Endothelial cell of umbilical vein (primary cell): ENCODE results near the gene HOXA9. TPM values are rescaled to one million over a fixed set of nuclear protein-coding genes. Genes with fewer than 3 reads are reported as not detected.
A peak's percentile ranks its signal among the peaks of the same experiment; 100 is the strongest.

ENCODE experiments used
- BruUV-seq: library from RNA; stranded (reverse); fragments of 400-500 nt; replicated peaks from 2 replicates; lab custom pipeline; 2021; lab: Mats Ljungman, UMichigan
- CTCF ChIA-PET: fragments of 300-600, 350-600 bp; sonication (Branson Sonifier 250); formaldehyde crosslinking; loops from one replicate; lab custom pipeline; 2021; ENCODE audit warnings: antibody characterized with exemption, inconsistent platforms; lab: Charles Lee
- POLR2A ChIA-PET: fragments of 300-600, 350-600 bp; sonication (Branson Sonifier 250); formaldehyde crosslinking; loops from one replicate; lab custom pipeline; 2021; ENCODE audit warnings: antibody characterized with exemption, inconsistent platforms; lab: Charles Lee
- DNase-seq: peaks from one replicate; pipeline ENCODE4 v3.0.0-alpha.2; 2011; ENCODE audit warnings: low read depth, low spot score
- FAIRE-seq: peaks from 2 replicates; lab custom pipeline; 2011; peaks lifted over from hg19 to GRCh38; lab: Jason Lieb, UNC
- H2AFZ ChIP-seq: 2 replicates; pipeline ENCODE4 v1.6.0; 2012; ENCODE audit warnings: low read depth, low read length, control low read depth, inconsistent platforms
- H3K27ac ChIP-seq: 2 replicates; pipeline ENCODE4 v1.5.1; 2011; ENCODE audit warnings: low read depth, mild to moderate bottlenecking, control low read depth, low read length, moderate library complexity; ENCODE audit not compliant: insufficient read depth
- H3K27me3 ChIP-seq, 2 experiments: 2 replicates each; pipeline versions ENCODE4 v1.6.0 to v1.6.1; 2011; ENCODE audit warnings: low read length in 2 of 2, mixed read lengths in 1 of 2; ENCODE audit not compliant: control insufficient read depth in 2 of 2, insufficient read depth in 2 of 2
- H3K36me3 ChIP-seq, 2 experiments: 2 replicates in 1 of 2; 3 replicates in 1 of 2; pipeline ENCODE4 v1.5.1; 2011; ENCODE audit warnings: low read length in 2 of 2, mild to moderate bottlenecking in 1 of 2, moderate library complexity in 1 of 2; ENCODE audit not compliant: control insufficient read depth in 2 of 2, insufficient read depth in 2 of 2; ENCODE audit errors: extremely low read depth in 1 of 2
- H3K4me1 ChIP-seq: 3 replicates; pipeline ENCODE4 v1.5.1; 2011; ENCODE audit warnings: mild to moderate bottlenecking, low read length; ENCODE audit not compliant: control insufficient read depth, insufficient read depth; ENCODE audit errors: extremely low read depth
- H3K4me2 ChIP-seq: 2 replicates; pipeline ENCODE4 v1.6.1; 2011; ENCODE audit warnings: low read length, control low read depth, mixed read lengths; ENCODE audit not compliant: insufficient read depth
- H3K4me3 ChIP-seq, 3 experiments: fragments of 200-600 bp in 1 of 3; sonication (generic), shearing (Covaris generic) in 1 of 3; replicated peaks in 1 of 3; 2 replicates each; pipeline ENCODE4 v1.5.1; 2011 to 2016; ENCODE audit warnings: control low read depth in 3 of 3, low read length in 3 of 3, mild to moderate bottlenecking in 2 of 3, inconsistent platforms in 1 of 3, low read depth in 1 of 3, moderate library complexity in 1 of 3; ENCODE audit not compliant: insufficient read depth in 1 of 3
- H3K79me2 ChIP-seq: 2 replicates; pipeline ENCODE4 v1.6.0; 2012; ENCODE audit warnings: low read length, inconsistent platforms; ENCODE audit not compliant: control insufficient read depth, insufficient read depth
- H3K9ac ChIP-seq: replicated peaks from 2 replicates; pipeline ENCODE3; 2011; ENCODE audit warnings: low read length, control low read depth; ENCODE audit not compliant: insufficient read depth; ENCODE audit errors: extremely low read depth
- H3K9me1 ChIP-seq: replicated peaks from 3 replicates; pipeline ENCODE4 v1.6.0; 2011; ENCODE audit warnings: mild to moderate bottlenecking, low read length; ENCODE audit not compliant: control insufficient read depth, insufficient read depth; ENCODE audit errors: extremely low read depth
- H3K9me3 ChIP-seq: replicated peaks from 2 replicates; pipeline ENCODE4 v1.5.1; 2012; ENCODE audit warnings: low read length, inconsistent platforms; ENCODE audit not compliant: control insufficient read depth, insufficient read depth
- H4K20me1 ChIP-seq: replicated peaks from 2 replicates; pipeline ENCODE3; 2011; ENCODE audit warnings: mild to moderate bottlenecking, low read length; ENCODE audit not compliant: control insufficient read depth, insufficient read depth; ENCODE audit errors: extremely low read depth
- EZH2 ChIP-seq: IDR thresholded peaks from 2 replicates; pipeline ENCODE4 v1.6.1; 2012; ENCODE audit warnings: borderline replicate concordance, low read depth, mild to moderate bottlenecking, moderate library complexity, low read length, inconsistent platforms; ENCODE audit not compliant: severe bottlenecking
- JUN ChIP-seq: IDR thresholded peaks from 2 replicates; pipeline ENCODE4 v1.6.1; 2011; ENCODE audit warnings: borderline replicate concordance, low read depth; ENCODE audit not compliant: insufficient read length, insufficient read depth
- MYC ChIP-seq: IDR thresholded peaks from one replicate; pipeline ENCODE4 v1.6.1; 2011; ENCODE audit warnings: mild to moderate bottlenecking, low read depth, low read length
- POLR2A ChIP-seq: IDR thresholded peaks from 2 replicates; pipeline ENCODE4 v1.6.1; 2012; ENCODE audit warnings: low read depth, mild to moderate bottlenecking, control low read depth, low read length
- dilution Hi-C: fragments of 300-500 bp; cut with MboI; formaldehyde crosslinking; loops from one replicate; pipeline ENCODE4 v1.15.0; 2019; ENCODE audit warnings: low sequenced_read_pairs; ENCODE audit not compliant: extremely low pct_ligation_motif_present
- intact Hi-C: fragments of 100-400 bp; cut with micrococcal nuclease; formaldehyde crosslinking; loops from one replicate; pipeline ENCODE4 v1.10.0; 2022
- polyA plus RNA-seq, 4 experiments: library from polyadenylated mRNA; depleted of rRNA in 3 of 4; stranded (reverse) in 3 of 4; unstranded in 1 of 4; fragments of >200 nt; gene quantifications; 2 replicates each; pipeline versions ENCODE4 v1.2.1 to v1.2.3, GENCODE V29; 2011 to 2012; ENCODE audit warnings: missing spikeins in 1 of 4
- total RNA-seq: library from RNA; stranded (reverse); gene quantifications from 2 replicates; pipeline ENCODE4 v1.2.3, GENCODE V29; 2021
- TF ChIP-seq, protein P1 (sequence below), 2 donors: IDR thresholded peaks; 1 replicate in 1 of 2; 2 replicates in 1 of 2; pipeline ENCODE4 v1.5.1; 2011; ENCODE audit warnings: low read length in 2 of 2, mild to moderate bottlenecking in 2 of 2, moderate library complexity in 2 of 2, control low read depth in 1 of 2, inconsistent platforms in 1 of 2, low read depth in 1 of 2; ENCODE audit not compliant: insufficient read depth in 1 of 2; ENCODE audit errors: extremely low read depth in 1 of 2

Gene HOXA9
- total and polyA plus RNA-seq, 2 donors (not counting 3 experiments of a cell fraction or from before 2014, with no cell fraction given), result 47.2 to 61.6 TPM

DNA sequence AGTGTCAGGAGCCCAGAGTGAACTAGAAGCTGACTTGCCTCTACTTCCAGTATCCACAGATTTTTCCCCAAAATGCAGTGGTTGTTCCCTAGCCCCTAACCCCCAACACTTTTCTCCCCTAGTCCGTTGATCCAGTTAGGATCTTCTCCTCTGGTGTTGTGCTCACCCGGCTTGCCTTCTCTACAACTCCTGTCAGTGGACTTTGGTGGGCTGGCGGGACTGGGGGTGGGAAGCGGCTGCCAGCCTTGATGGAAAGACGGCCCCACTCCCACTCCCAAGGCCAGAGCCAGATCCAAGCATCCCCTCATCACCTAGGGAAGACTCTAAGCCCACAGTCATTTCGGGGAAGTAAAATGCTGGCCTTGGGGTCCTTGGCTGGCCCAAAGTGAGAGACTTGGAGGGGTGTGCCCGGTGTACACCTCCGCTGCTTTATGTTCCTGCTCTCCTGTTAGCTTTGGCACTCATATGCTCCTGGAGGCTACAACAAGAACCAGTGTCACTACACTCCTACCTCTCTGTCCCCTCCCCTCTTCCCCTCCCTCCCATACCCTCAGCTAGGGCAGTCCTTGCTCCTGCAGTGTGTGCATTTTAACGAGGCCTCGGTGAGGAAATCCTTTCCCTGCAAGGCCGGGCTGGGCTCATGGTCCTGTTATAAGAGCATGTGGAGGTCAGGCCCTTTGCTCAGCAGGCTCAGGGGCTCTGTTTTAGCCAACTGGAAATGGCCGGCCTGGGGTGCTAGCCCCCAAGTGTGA lies 9.7 kb upstream of the HOXA9 start:
- Histone ChIP-seq H3K4me1 (peaks cover 61% of the 10 kb centered on the region), H3K27ac (peak overlapping the region; percentile 96), H3K9me3 (no peaks in the 10 kb centered on the region), H3K27me3 (no peaks in the 10 kb centered on the region), H3K4me3 (peak overlapping the region in 2 of 3 experiments; percentile 34 to 94), H3K9ac (peak overlapping the region; percentile 95), H2AFZ (no peak overlapping the region), H4K20me1 (no peaks in the 10 kb centered on the region), H3K9me1 (no peaks in the 10 kb centered on the region), H3K4me2 (peak overlapping the region; percentile 98), H3K36me3 (no peaks in the 10 kb centered on the region), H3K79me2 (peaks cover 96% of the 10 kb centered on the region)
- ChIA-PET CTCF (interaction anchor here (1.0 to 8.0 kb wide), 4 partner anchors 9 to 23 kb away, joined by 3 to 81 read pairs (median 28); partner anchors contain the start of genes HOXA11 and HOXA3), POLR2A (interaction anchor here (2.1 to 2.5 kb wide), 2 partner anchors 10 to 23 kb away, joined by 7 to 8 read pairs; partner anchors contain the start of genes HOXA11 and HOXA3)
- intact Hi-C loops (loop anchor here (1.0 kb wide), 1 partner anchor 10 kb away; the partner anchor contains the start of gene HOXA9), dilution Hi-C loops (loop anchor here (25.0 kb wide), 1 partner anchor 988 kb away; no protein-coding TSS in a partner anchor)
- peak; percentile 28 for FAIRE-seq
- no TSS peak for BruUV-seq
- no peak for TF ChIP-seq JUN
- TF ChIP-seq, protein P1, sequence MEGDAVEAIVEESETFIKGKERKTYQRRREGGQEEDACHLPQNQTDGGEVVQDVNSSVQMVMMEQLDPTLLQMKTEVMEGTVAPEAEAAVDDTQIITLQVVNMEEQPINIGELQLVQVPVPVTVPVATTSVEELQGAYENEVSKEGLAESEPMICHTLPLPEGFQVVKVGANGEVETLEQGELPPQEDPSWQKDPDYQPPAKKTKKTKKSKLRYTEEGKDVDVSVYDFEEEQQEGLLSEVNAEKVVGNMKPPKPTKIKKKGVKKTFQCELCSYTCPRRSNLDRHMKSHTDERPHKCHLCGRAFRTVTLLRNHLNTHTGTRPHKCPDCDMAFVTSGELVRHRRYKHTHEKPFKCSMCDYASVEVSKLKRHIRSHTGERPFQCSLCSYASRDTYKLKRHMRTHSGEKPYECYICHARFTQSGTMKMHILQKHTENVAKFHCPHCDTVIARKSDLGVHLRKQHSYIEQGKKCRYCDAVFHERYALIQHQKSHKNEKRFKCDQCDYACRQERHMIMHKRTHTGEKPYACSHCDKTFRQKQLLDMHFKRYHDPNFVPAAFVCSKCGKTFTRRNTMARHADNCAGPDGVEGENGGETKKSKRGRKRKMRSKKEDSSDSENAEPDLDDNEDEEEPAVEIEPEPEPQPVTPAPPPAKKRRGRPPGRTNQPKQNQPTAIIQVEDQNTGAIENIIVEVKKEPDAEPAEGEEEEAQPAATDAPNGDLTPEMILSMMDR (IDR thresholded peaks at IDR 0.05; ENCODE audit: extremely low read depth in 1 of 2, insufficient read depth in 1 of 2, low read depth in 1 of 2, low read length in 2 of 2), result no peak
- no peak for TF ChIP-seq MYC
- no peak for TF ChIP-seq EZH2
- no peak for TF ChIP-seq POLR2A
- DNase-seq, result peak; percentile 70
